Activated CD4-positive, alpha-beta T cell treated with anti-CD3 and anti-CD28 coated beads for 4 hours (primary cell): ENCODE measurements around the gene ITGB1BP1.
A peak's percentile ranks its signal among the peaks of the same experiment; 100 is the strongest.

ENCODE experiments used
- DNase-seq, 2 donors: peaks; one replicate each; pipeline ENCODE4 v3.0.0-alpha.2; 2020

Gene ITGB1BP1

GRCh38 chr2:9424447-9425164 is 1.3 kb upstream of the ITGB1BP1 start:
- no peak for DNase-seq

GRCh38 chr2:9423922-9424272 is 569 bp upstream of the ITGB1BP1 start:
- DNase-seq, result peak in 1 of 2 donors; percentile 18

- DNase-seq, result peak; percentile 42 to 48
These were observed 818 bp downstream of the ITGB1BP1 start for GRCh38 chr2:9422321-9423099.

GRCh38 chr2:9420495-9420894 is 2.8 kb downstream of the ITGB1BP1 start:
- no peak for DNase-seq

- DNase-seq, result no peak
These were observed 3.8 kb downstream of the ITGB1BP1 start for GRCh38 chr2:9419541-9419940.

GRCh38 chr2:9418746-9419145 is 4.6 kb downstream of the ITGB1BP1 start:
- DNase-seq, result no peak

- no peak for DNase-seq
These were observed 5.6 kb downstream of the ITGB1BP1 start for GRCh38 chr2:9417725-9418124.

GRCh38 chr2:9416962-9417316 is 6.4 kb downstream of the ITGB1BP1 start:
- no peak for DNase-seq

GRCh38 chr2:9416267-9416961 is 6.9 kb downstream of the ITGB1BP1 start:
- no peak for DNase-seq

GRCh38 chr2:9415516-9416169 is 7.7 kb downstream of the ITGB1BP1 start:
- DNase-seq, result no peak

GRCh38 chr2:9412781-9413180 is 10.5 kb downstream of the ITGB1BP1 start:
- DNase-seq, result no peak

GRCh38 chr2:9410108-9410507 is 13.2 kb downstream of the ITGB1BP1 start:
- no peak for DNase-seq

GRCh38 chr2:9408641-9409151 is 14.6 kb downstream of the ITGB1BP1 start:
- DNase-seq, result no peak

GRCh38 chr2:9407363-9407811 is 15.9 kb downstream of the ITGB1BP1 start:
- no peak for DNase-seq

- no peak for DNase-seq
These were observed 16.6 kb downstream of the ITGB1BP1 start for GRCh38 chr2:9406529-9407362.

- no peak for DNase-seq
These were observed 17.7 kb downstream of the ITGB1BP1 start for GRCh38 chr2:9405636-9406035.

GRCh38 chr2:9404451-9404850 is 18.9 kb downstream of the ITGB1BP1 start:
- no peak for DNase-seq

GRCh38 chr2:9403924-9404323 is 19.4 kb downstream of the ITGB1BP1 start:
- DNase-seq, result no peak

GRCh38 chr2:9401646-9402371 is 21.5 kb downstream of the ITGB1BP1 start:
- no peak for DNase-seq

GRCh38 chr2:9401059-9401547 is 22.2 kb downstream of the ITGB1BP1 start:
- no peak for DNase-seq
